Immature natural killer cell (primary cell): ENCODE results near the gene WWOX. TPM values are rescaled to one million over a fixed set of nuclear protein-coding genes. Genes with fewer than 3 reads are reported as not detected.
A peak's percentile ranks its signal among the peaks of the same experiment; 100 is the strongest.

Experiments
- DNase-seq, 3 donors: peaks; one replicate each; pipeline ENCODE4 v3.0.0; 2022; ENCODE audit warnings: mixed read lengths in 1 of 3
- H3K27ac Mint-ChIP-seq, 6 donors: one replicate each; pipeline ENCODE4 v1.8.0; 2020; ENCODE audit warnings: mixed read lengths in 6 of 6, mild to moderate bottlenecking in 5 of 6, inconsistent platforms in 4 of 6, moderate library complexity in 3 of 6
- H3K27me3 Mint-ChIP-seq, 3 donors: one replicate each; pipeline ENCODE4 v1.8.0; 2020 to 2021; ENCODE audit warnings: low read depth in 3 of 3, mild to moderate bottlenecking in 3 of 3, mixed read lengths in 3 of 3, moderate library complexity in 3 of 3, inconsistent platforms in 1 of 3
- H3K36me3 Mint-ChIP-seq, 3 donors: one replicate each; pipeline ENCODE4 v1.8.0; 2020; ENCODE audit warnings: mixed read lengths in 3 of 3, inconsistent platforms in 2 of 3, mild to moderate bottlenecking in 2 of 3
- H3K4me1 Mint-ChIP-seq, 2 donors: one replicate each; pipeline ENCODE4 v1.8.0; 2020; ENCODE audit warnings: inconsistent platforms in 2 of 2, mild to moderate bottlenecking in 2 of 2, mixed read lengths in 2 of 2, moderate library complexity in 1 of 2
- H3K4me3 Mint-ChIP-seq, 5 donors: one replicate each; pipeline ENCODE4 v1.8.0; 2020; ENCODE audit warnings: mild to moderate bottlenecking in 5 of 5, mixed read lengths in 5 of 5, inconsistent platforms in 3 of 5, moderate library complexity in 3 of 5
- H3K9me3 Mint-ChIP-seq, 6 donors: one replicate each; pipeline ENCODE4 v1.8.0; 2020; ENCODE audit warnings: mild to moderate bottlenecking in 6 of 6, mixed read lengths in 6 of 6, inconsistent platforms in 4 of 6, moderate library complexity in 3 of 6
- polyA plus RNA-seq, 3 donors: library from polyadenylated mRNA; unstranded; fragments of 300-500 nt; fragmentation: Illumina TruSeq; gene quantifications; one replicate each; pipeline ENCODE4 v1.2.3, GENCODE V29; 2021

WWOX gene
- polyA plus RNA-seq, 3 donors from 2014 or later, result 9.0 to 13.9 (median 12.3) TPM

- peaks cover 12 to 14% of the 10 kb centered on the region in 2 donors for H3K4me1 Mint-ChIP-seq
- H3K27ac Mint-ChIP-seq, result no peak overlapping the region
- peaks cover 0 to 4% (median 0%) of the 10 kb centered on the region in 3 donors for H3K36me3 Mint-ChIP-seq
- no peaks in the 10 kb centered on the region for H3K27me3 Mint-ChIP-seq
- peaks cover 0 to 1% (median 0%) of the 10 kb centered on the region in 6 donors for H3K9me3 Mint-ChIP-seq
- no peak overlapping the region for H3K4me3 Mint-ChIP-seq
- no peak for DNase-seq
Measured at GRCh38 chr16:79008036-79008868, 908.8 kb downstream of the WWOX start.

GRCh38 chr16:79008869-79009179, 909.4 kb downstream of the WWOX start:
- Mint-ChIP-seq H3K27me3 (no peaks in the 10 kb centered on the region), H3K4me3 (no peak overlapping the region), H3K36me3 (peaks cover 0 to 4% (median 0%) of the 10 kb centered on the region in 3 donors), H3K4me1 (peaks cover 17 to 18% of the 10 kb centered on the region in 2 donors), H3K27ac (no peak overlapping the region), H3K9me3 (peaks cover 0 to 1% (median 0%) of the 10 kb centered on the region in 6 donors)
- DNase-seq, result no peak

- Mint-ChIP-seq H3K36me3 (peaks cover 0 to 8% (median 0%) of the 10 kb centered on the region in 3 donors), H3K4me1 (peaks cover 18 to 24% of the 10 kb centered on the region in 2 donors), H3K4me3 (no peak overlapping the region), H3K27ac (no peak overlapping the region), H3K9me3 (peaks cover 0 to 1% (median 0%) of the 10 kb centered on the region in 6 donors), H3K27me3 (no peaks in the 10 kb centered on the region)
- DNase-seq, result no peak
Measured at GRCh38 chr16:79009896-79010295, 910.4 kb downstream of the WWOX start.

GRCh38 chr16:79011282-79011681, 911.8 kb downstream of the WWOX start:
- H3K36me3 Mint-ChIP-seq, result peaks cover 0 to 4% (median 0%) of the 10 kb centered on the region in 3 donors
- no peak overlapping the region for H3K27ac Mint-ChIP-seq
- H3K4me1 Mint-ChIP-seq, result peaks cover 18 to 24% of the 10 kb centered on the region in 2 donors
- DNase-seq, result no peak
- H3K9me3 Mint-ChIP-seq, result peaks cover 0 to 3% (median 0%) of the 10 kb centered on the region in 6 donors
- no peak overlapping the region for H3K4me3 Mint-ChIP-seq
- peaks cover 0 to under 1% (median 0%) of the 10 kb centered on the region in 3 donors for H3K27me3 Mint-ChIP-seq

- Mint-ChIP-seq H3K4me1 (peaks cover 14 to 24% of the 10 kb centered on the region in 2 donors), H3K27ac (peak overlapping the region in 3 of 6 donors; percentile 22 to 58 (median 28)), H3K36me3 (peaks cover 0 to 4% (median 0%) of the 10 kb centered on the region in 3 donors), H3K4me3 (peak overlapping the region in 1 of 5 donors; percentile 8), H3K27me3 (peaks cover 0 to 2% (median 0%) of the 10 kb centered on the region in 3 donors), H3K9me3 (peaks cover 0 to 1% (median 0%) of the 10 kb centered on the region in 6 donors)
- DNase-seq, result no peak
Measured at GRCh38 chr16:79012671-79013434, 913.4 kb downstream of the WWOX start.

- peak overlapping the region in 1 of 6 donors; percentile 28 for H3K27ac Mint-ChIP-seq
- H3K4me1 Mint-ChIP-seq, result peaks cover 14 to 24% of the 10 kb centered on the region in 2 donors
- peaks cover 0 to 1% (median 0%) of the 10 kb centered on the region in 6 donors for H3K9me3 Mint-ChIP-seq
- peaks cover 0 to 4% (median 0%) of the 10 kb centered on the region in 3 donors for H3K36me3 Mint-ChIP-seq
- H3K27me3 Mint-ChIP-seq, result peaks cover 0 to 2% (median 0%) of the 10 kb centered on the region in 3 donors
- no peak for DNase-seq
- H3K4me3 Mint-ChIP-seq, result no peak overlapping the region
Measured at GRCh38 chr16:79013930-79014660, 914.6 kb downstream of the WWOX start.

- no peak overlapping the region for H3K4me3 Mint-ChIP-seq
- H3K27me3 Mint-ChIP-seq, result peaks cover 0 to 2% (median 0%) of the 10 kb centered on the region in 3 donors
- no peak for DNase-seq
- H3K4me1 Mint-ChIP-seq, result peaks cover 0 to 7% of the 10 kb centered on the region in 2 donors
- H3K9me3 Mint-ChIP-seq, result peaks cover 0 to 1% (median 0%) of the 10 kb centered on the region in 6 donors
- H3K27ac Mint-ChIP-seq, result no peak overlapping the region
- peaks cover 0 to 4% (median 0%) of the 10 kb centered on the region in 3 donors for H3K36me3 Mint-ChIP-seq
Measured at GRCh38 chr16:79018650-79019429, 919.4 kb downstream of the WWOX start.

- peaks cover 0 to under 1% of the 10 kb centered on the region in 2 donors for H3K4me1 Mint-ChIP-seq
- H3K9me3 Mint-ChIP-seq, result peaks cover 0 to 1% (median 0%) of the 10 kb centered on the region in 6 donors
- H3K27ac Mint-ChIP-seq, result no peak overlapping the region
- DNase-seq, result no peak
- H3K36me3 Mint-ChIP-seq, result peaks cover 0 to under 1% (median 0%) of the 10 kb centered on the region in 3 donors
- peaks cover 0 to 2% (median 0%) of the 10 kb centered on the region in 3 donors for H3K27me3 Mint-ChIP-seq
- no peak overlapping the region for H3K4me3 Mint-ChIP-seq
Measured at GRCh38 chr16:79019431-79019830, 920.0 kb downstream of the WWOX start.

- H3K4me1 Mint-ChIP-seq, result no peaks in the 10 kb centered on the region
- no peak for DNase-seq
- no peak overlapping the region for H3K4me3 Mint-ChIP-seq
- H3K27me3 Mint-ChIP-seq, result peaks cover 0 to 3% (median 0%) of the 10 kb centered on the region in 3 donors
- H3K27ac Mint-ChIP-seq, result no peak overlapping the region
- H3K9me3 Mint-ChIP-seq, result no peaks in the 10 kb centered on the region
- peaks cover 0 to 5% (median 0%) of the 10 kb centered on the region in 3 donors for H3K36me3 Mint-ChIP-seq
Measured at GRCh38 chr16:79021991-79022630, 922.7 kb downstream of the WWOX start.

- H3K4me3 Mint-ChIP-seq, result no peak overlapping the region
- no peak for DNase-seq
- no peak overlapping the region for H3K27ac Mint-ChIP-seq
- H3K9me3 Mint-ChIP-seq, result no peaks in the 10 kb centered on the region
- peaks cover 0 to 3% (median 3%) of the 10 kb centered on the region in 3 donors for H3K27me3 Mint-ChIP-seq
- peaks cover 0 to 5% (median 4%) of the 10 kb centered on the region in 3 donors for H3K36me3 Mint-ChIP-seq
- no peaks in the 10 kb centered on the region for H3K4me1 Mint-ChIP-seq
Measured at GRCh38 chr16:79026117-79026516, 926.7 kb downstream of the WWOX start.

GRCh38 chr16:79036541-79036940, 937.1 kb downstream of the WWOX start:
- DNase-seq, result no peak
- peaks cover 3 to 4% (median 4%) of the 10 kb centered on the region in 3 donors for H3K36me3 Mint-ChIP-seq
- no peak overlapping the region for H3K4me3 Mint-ChIP-seq
- H3K27me3 Mint-ChIP-seq, result peaks cover 0 to 2% (median 0%) of the 10 kb centered on the region in 3 donors
- no peak overlapping the region for H3K27ac Mint-ChIP-seq
- H3K9me3 Mint-ChIP-seq, result peaks cover 0 to 6% (median 2%) of the 10 kb centered on the region in 6 donors
- H3K4me1 Mint-ChIP-seq, result peaks cover 0 to 4% of the 10 kb centered on the region in 2 donors
